ENCODE results near the gene TCF21.

DNA sequence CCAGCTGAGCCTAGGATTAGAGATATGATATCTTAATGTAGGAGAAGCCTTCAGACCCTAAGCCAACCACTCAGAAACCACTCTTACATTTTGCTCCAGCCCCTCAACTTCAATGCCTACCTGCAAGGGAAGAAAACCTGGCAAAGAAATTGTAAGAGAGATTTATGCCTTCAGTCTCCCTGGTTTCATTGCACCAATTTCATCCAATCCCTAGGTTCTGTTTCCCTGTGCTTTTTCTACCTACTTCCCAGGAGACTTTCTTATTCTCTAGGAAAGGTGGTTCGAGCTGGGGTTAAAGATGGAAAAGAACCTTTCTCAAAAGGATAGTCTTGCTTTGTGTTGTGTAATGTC is 1.1 kb upstream of the TCF21 start:
- TF ChIP-seq, protein P1, sequence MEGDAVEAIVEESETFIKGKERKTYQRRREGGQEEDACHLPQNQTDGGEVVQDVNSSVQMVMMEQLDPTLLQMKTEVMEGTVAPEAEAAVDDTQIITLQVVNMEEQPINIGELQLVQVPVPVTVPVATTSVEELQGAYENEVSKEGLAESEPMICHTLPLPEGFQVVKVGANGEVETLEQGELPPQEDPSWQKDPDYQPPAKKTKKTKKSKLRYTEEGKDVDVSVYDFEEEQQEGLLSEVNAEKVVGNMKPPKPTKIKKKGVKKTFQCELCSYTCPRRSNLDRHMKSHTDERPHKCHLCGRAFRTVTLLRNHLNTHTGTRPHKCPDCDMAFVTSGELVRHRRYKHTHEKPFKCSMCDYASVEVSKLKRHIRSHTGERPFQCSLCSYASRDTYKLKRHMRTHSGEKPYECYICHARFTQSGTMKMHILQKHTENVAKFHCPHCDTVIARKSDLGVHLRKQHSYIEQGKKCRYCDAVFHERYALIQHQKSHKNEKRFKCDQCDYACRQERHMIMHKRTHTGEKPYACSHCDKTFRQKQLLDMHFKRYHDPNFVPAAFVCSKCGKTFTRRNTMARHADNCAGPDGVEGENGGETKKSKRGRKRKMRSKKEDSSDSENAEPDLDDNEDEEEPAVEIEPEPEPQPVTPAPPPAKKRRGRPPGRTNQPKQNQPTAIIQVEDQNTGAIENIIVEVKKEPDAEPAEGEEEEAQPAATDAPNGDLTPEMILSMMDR (conservative IDR thresholded peaks at IDR 0.05; ENCODE audit: low read depth, low read length): no peak
- TF ChIP-seq EZH2 (IDR thresholded peaks at IDR 0.05; ENCODE audit: borderline replicate concordance, low read depth, low read length, poor library complexity, severe bottlenecking): no peak

All from A673 (cell line).